ENCODE results near the gene PNMA8A. TPM values are rescaled to one million over a fixed set of nuclear protein-coding genes. Genes with fewer than 3 reads are reported as not detected.
"Not testable (repeated sequence)": the region's sequence is repeated elsewhere in the genome, so short reads cannot be mapped to it uniquely, and the experiment has no call there.

The PNMA8A gene
- 10 to 100 TPM in 11 of 12 donors, not detected in 1; 18.6 to 55.2 (median 40.1) TPM for polyA plus RNA-seq (ENCODE audit: insufficient read length in 12 of 12)
- long read RNA-seq, donor 1, partial matches to known transcripts, result 0 of 2 reads
- long read RNA-seq, donor 1, other reads (novel, unspliced or antisense), result 0 of 2 reads
- long read RNA-seq, donor 2, transcript PNMA8A-201 (3 exons, 3,689 nt), result major isoform, 7 of 15 reads
- long read RNA-seq, donor 2, partial matches to known transcripts, result 7 of 15 reads
- long read RNA-seq, donor 2, other reads (novel, unspliced or antisense), result 0 of 15 reads
- long read RNA-seq, donor 3, transcript PNMA8A-201 (3 exons, 3,689 nt), result major isoform, 7 of 7 reads
- long read RNA-seq, donor 3, partial matches to known transcripts, result 0 of 7 reads
- long read RNA-seq, donor 3, other reads (novel, unspliced or antisense), result 0 of 7 reads
- long read RNA-seq, donor 4, partial matches to known transcripts, result 0 of 5 reads
- long read RNA-seq, donor 4, other reads (novel, unspliced or antisense), result 0 of 5 reads
- long read RNA-seq, donor 5, transcript PNMA8A-201 (3 exons, 3,689 nt), result major isoform, 13 of 19 reads
- long read RNA-seq, donor 5, partial matches to known transcripts, result 5 of 19 reads
- long read RNA-seq, donor 5, other reads (novel, unspliced or antisense), result 0 of 19 reads
- long read RNA-seq, donor 6, partial matches to known transcripts, result 0 of 2 reads
- long read RNA-seq, donor 6, other reads (novel, unspliced or antisense), result 0 of 2 reads
- long read RNA-seq, donor 7, transcript PNMA8A-201 (3 exons, 3,689 nt), result major isoform, 5 of 14 reads
- long read RNA-seq, donor 7, partial matches to known transcripts, result 9 of 14 reads
- long read RNA-seq, donor 7, other reads (novel, unspliced or antisense), result 0 of 14 reads
- long read RNA-seq, donor 8, transcript PNMA8A-201 (3 exons, 3,689 nt), result major isoform, 18 of 18 reads
- long read RNA-seq, donor 8, partial matches to known transcripts, result 0 of 18 reads
- long read RNA-seq, donor 8, other reads (novel, unspliced or antisense), result 0 of 18 reads
- long read RNA-seq, donor 9, transcript PNMA8A-201 (3 exons, 3,689 nt), result major isoform, 5 of 5 reads
- long read RNA-seq, donor 9, partial matches to known transcripts, result 0 of 5 reads
- long read RNA-seq, donor 9, other reads (novel, unspliced or antisense), result 0 of 5 reads
- long read RNA-seq, donor 10, transcript PNMA8A-201 (3 exons, 3,689 nt), result major isoform, 10 of 26 reads
- long read RNA-seq, donor 10, partial matches to known transcripts, result 16 of 26 reads
- long read RNA-seq, donor 10, other reads (novel, unspliced or antisense), result 0 of 26 reads
- long read RNA-seq, donor 11, transcript PNMA8A-201 (3 exons, 3,689 nt), result major isoform, 13 of 15 reads
- long read RNA-seq, donor 11, partial matches to known transcripts, result 0 of 15 reads
- long read RNA-seq, donor 11, other reads (novel, unspliced or antisense), result 0 of 15 reads

GRCh38 chr19:46471116-46471733 lies at the start of gene PNMA8A:
PNMA8A (minus strand) TSS chr19:46471563; CDS start chr19:46471035, 528 bp downstream.
- DNase-seq, result peak; percentile 88

GRCh38 chr19:46520616-46521015 lies 49.3 kb upstream of the PNMA8A start:
- no peak for DNase-seq

- DNase-seq, result no peak
Measured at GRCh38 chr19:46517471-46517870, 46.1 kb upstream of the PNMA8A start.

- DNase-seq, result peak; percentile 35
Measured at GRCh38 chr19:46515879-46516350, 44.6 kb upstream of the PNMA8A start.

GRCh38 chr19:46515290-46515609 lies 43.9 kb upstream of the PNMA8A start:
- no peak for DNase-seq

- no peak for DNase-seq
Measured at GRCh38 chr19:46514589-46515289, 43.4 kb upstream of the PNMA8A start.

- peak; percentile 87 for DNase-seq
Measured at GRCh38 chr19:46513461-46514236, 42.3 kb upstream of the PNMA8A start.

- no peak for DNase-seq
Measured at GRCh38 chr19:46511237-46511636, 39.9 kb upstream of the PNMA8A start.

- no peak for DNase-seq
Measured at GRCh38 chr19:46508206-46508605, 36.8 kb upstream of the PNMA8A start.

- DNase-seq, result no peak
Measured at GRCh38 chr19:46503848-46504453, 32.6 kb upstream of the PNMA8A start.

- no peak for DNase-seq
Measured at GRCh38 chr19:46502891-46503290, 31.5 kb upstream of the PNMA8A start.

- DNase-seq, result no peak
Measured at GRCh38 chr19:46499692-46500091, 28.3 kb upstream of the PNMA8A start.

GRCh38 chr19:46497773-46498172 lies 26.4 kb upstream of the PNMA8A start:
- no peak for DNase-seq

GRCh38 chr19:46496886-46497285 lies 25.5 kb upstream of the PNMA8A start:
- not testable (repeated sequence) for DNase-seq

GRCh38 chr19:46496304-46496703 lies 24.9 kb upstream of the PNMA8A start:
- DNase-seq, result no peak

- peak; percentile 87 for DNase-seq
Measured at GRCh38 chr19:46495786-46496099, 24.4 kb upstream of the PNMA8A start, which contains the start of gene PNMA8B. PNMA8B (minus strand) TSS chr19:46495867; CDS start chr19:46495465, 402 bp downstream.

- DNase-seq, result no peak
Measured at GRCh38 chr19:46494941-46495785, 23.8 kb upstream of the PNMA8A start.

Data from muscle of arm (tissue), 14 donors.